Chondrocyte (in vitro differentiated cells): ENCODE results near the gene AMOTL2. TPM values are rescaled to one million over a fixed set of nuclear protein-coding genes. Genes with fewer than 3 reads are reported as not detected.
A peak's percentile ranks its signal among the peaks of the same experiment; 100 is the strongest.

Experiments
- DNase-seq: peaks from one replicate; pipeline ENCODE4 v3.0.0; 2021; ENCODE audit warnings: mixed read lengths, low spot score
- H3K27ac Mint-ChIP-seq: one replicate; pipeline ENCODE4 v1.8.0; 2021; ENCODE audit warnings: mild to moderate bottlenecking, moderate library complexity, mixed read lengths; ENCODE audit not compliant: unreplicated experiment
- H3K27me3 Mint-ChIP-seq: 2 replicates; pipeline ENCODE4 v1.8.0; 2021; ENCODE audit warnings: low read depth, mixed read lengths
- H3K36me3 Mint-ChIP-seq: 2 replicates; pipeline ENCODE4 v1.8.0; 2021; ENCODE audit warnings: low read depth, mixed read lengths
- H3K4me1 Mint-ChIP-seq: 2 replicates; pipeline ENCODE4 v1.8.0; 2021; ENCODE audit warnings: low read depth, mild to moderate bottlenecking, mixed read lengths
- H3K4me3 Mint-ChIP-seq: one replicate; pipeline ENCODE4 v1.8.0; 2021; ENCODE audit warnings: mild to moderate bottlenecking, moderate library complexity, mixed read lengths; ENCODE audit not compliant: unreplicated experiment
- H3K9me3 Mint-ChIP-seq: 2 replicates; pipeline ENCODE4 v1.8.0; 2021; ENCODE audit warnings: low read depth, mixed read lengths
- CTCF ChIP-seq: fragments of 200-600 bp; sonication (generic); IDR thresholded peaks from 2 replicates; pipeline ENCODE4 v1.5.0; 2021; ENCODE audit warnings: antibody characterized with exemption, mild to moderate bottlenecking, moderate library complexity
- total RNA-seq: library from RNA; stranded (reverse); gene quantifications from 3 replicates; pipeline ENCODE4 v1.2.1, GENCODE V29; 2021

Gene AMOTL2
- total RNA-seq, 1 donor from 2014 or later: 259 TPM

- Mint-ChIP-seq H3K27me3 (no peaks in the 10 kb centered on the region), H3K9me3 (no peaks in the 10 kb centered on the region), H3K27ac (peak overlapping the region; percentile 67), H3K4me1 (peaks cover 66% of the 10 kb centered on the region), H3K4me3 (no peak overlapping the region), H3K36me3 (no peaks in the 10 kb centered on the region)
- TF ChIP-seq CTCF: no peak
- no peak for DNase-seq
These were observed 56.1 kb downstream of the AMOTL2 start for GRCh38 chr3:134318166-134318565.

- Mint-ChIP-seq H3K4me3 (no peak overlapping the region), H3K27me3 (no peaks in the 10 kb centered on the region), H3K4me1 (peaks cover 65% of the 10 kb centered on the region), H3K27ac (peak overlapping the region; percentile 96), H3K36me3 (no peaks in the 10 kb centered on the region), H3K9me3 (no peaks in the 10 kb centered on the region)
- DNase-seq: no peak
- no peak for TF ChIP-seq CTCF
These were observed 56.9 kb downstream of the AMOTL2 start for GRCh38 chr3:134317106-134317947.

DNA sequence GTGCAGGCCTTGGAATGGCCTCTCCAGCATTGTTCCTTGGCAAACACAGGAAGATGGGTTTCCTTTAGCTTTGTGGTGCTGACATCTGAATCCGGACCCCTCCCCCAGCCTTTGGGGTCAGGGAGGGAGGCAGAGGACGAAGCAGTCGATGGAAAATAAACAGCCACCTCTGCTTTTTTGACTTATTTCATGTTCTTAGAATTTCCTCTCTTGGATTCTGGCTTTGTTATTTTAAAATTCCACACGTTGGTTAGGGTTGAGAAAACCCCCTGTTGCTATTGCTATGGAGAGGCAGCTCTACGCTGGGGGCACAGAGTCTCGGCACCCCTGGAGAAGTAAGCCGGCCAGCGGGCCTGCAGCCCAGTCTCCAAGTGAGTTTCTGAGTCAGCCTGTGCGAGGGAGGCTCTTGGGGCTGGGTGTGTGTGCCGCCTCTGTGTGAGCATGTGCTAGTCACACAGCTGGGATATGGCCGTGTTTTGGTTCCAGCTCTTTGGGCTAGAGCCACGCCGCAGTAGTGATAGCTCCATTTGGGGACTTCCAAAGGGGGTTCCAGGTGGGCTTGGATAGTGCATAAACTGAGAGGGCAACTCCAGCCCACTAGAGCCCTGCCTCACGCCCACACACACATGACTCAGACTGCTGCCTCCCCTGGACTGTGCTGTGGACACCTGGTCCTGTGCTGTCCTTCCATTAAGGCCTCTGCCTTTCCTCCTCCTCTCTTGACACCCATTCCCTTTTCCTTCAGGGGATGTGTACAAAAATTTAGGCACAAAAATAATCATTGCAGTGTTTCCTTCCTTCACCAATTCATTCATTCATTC, 58.8 kb downstream of the AMOTL2 start:
- Mint-ChIP-seq H3K27me3 (no peaks in the 10 kb centered on the region), H3K4me1 (peaks cover 75% of the 10 kb centered on the region), H3K27ac (peak overlapping the region; percentile 96), H3K9me3 (no peaks in the 10 kb centered on the region), H3K4me3 (no peak overlapping the region), H3K36me3 (no peaks in the 10 kb centered on the region)
- no peak for TF ChIP-seq CTCF
- DNase-seq: peak; percentile 97

DNA sequence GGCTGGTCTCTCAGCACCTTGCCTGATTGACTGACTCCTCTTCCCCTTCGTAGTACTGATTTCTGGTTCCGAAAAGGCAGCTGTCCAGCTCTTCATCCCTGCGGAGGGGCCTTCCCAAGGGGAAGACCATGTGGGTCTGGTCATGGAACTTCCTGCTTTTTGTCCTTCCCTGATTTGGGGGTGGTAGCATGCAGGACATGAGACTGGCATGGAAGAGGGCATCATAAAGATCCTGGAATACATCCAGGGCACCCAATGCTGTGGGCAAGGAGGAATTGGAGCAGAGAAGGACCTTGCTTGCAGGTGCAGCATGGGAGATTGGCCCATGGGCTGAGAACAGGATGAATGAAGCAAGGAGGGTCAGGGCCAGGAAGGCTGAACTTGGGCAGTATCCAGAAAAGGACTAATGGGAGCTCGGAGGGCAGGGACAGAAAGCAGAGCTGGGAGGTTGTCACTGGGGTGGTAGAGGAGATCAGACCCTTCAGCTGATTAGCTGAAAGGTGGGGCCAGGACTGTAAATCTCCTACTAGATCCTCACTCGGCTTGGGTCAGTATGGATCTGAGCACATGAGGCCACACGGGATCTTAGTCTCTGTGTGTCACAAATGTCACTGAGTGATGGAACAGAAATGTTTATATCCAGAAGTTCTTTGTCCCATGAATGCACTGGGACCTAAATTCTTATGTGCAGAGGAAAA, 59.5 kb downstream of the AMOTL2 start:
- Mint-ChIP-seq H3K4me1 (peaks cover 79% of the 10 kb centered on the region), H3K36me3 (no peaks in the 10 kb centered on the region), H3K27ac (peak overlapping the region; percentile 96), H3K9me3 (no peaks in the 10 kb centered on the region), H3K27me3 (no peaks in the 10 kb centered on the region), H3K4me3 (peak overlapping the region; percentile 1)
- DNase-seq: no peak
- TF ChIP-seq CTCF: no peak
